OCI-LY1 (cell line): ENCODE measurements around the gene ZNF407.

Experiments used
- H2AFZ ChIP-seq: fragments of 200-600 bp; sonication (generic), shearing (Covaris generic); 2 replicates; pipeline ENCODE4 v1.6.0; 2014; ENCODE audit warnings: antibody characterized with exemption, mild to moderate bottlenecking, low read length
- H3F3A ChIP-seq: fragments of 200-600 bp; sonication (generic), shearing (Covaris generic); 2 replicates; pipeline ENCODE4 v1.6.0; 2014; ENCODE audit warnings: mild to moderate bottlenecking, antibody characterized with exemption, low read length, moderate library complexity; ENCODE audit not compliant: insufficient read depth
- H3K27ac ChIP-seq: fragments of 200-600 bp; sonication (generic); 2 replicates; pipeline ENCODE4 v1.5.1; 2014; ENCODE audit warnings: low read length, mixed run types, mild to moderate bottlenecking, low read depth; ENCODE audit not compliant: poor library complexity, severe bottlenecking
- H3K27me3 ChIP-seq: fragments of 200-600 bp; sonication (generic); 2 replicates; pipeline ENCODE4 v1.6.0; 2014; ENCODE audit warnings: antibody characterized with exemption, mild to moderate bottlenecking, low read length, moderate library complexity; ENCODE audit not compliant: insufficient read depth
- H3K36me3 ChIP-seq: fragments of 200-600 bp; sonication (generic); 2 replicates; pipeline ENCODE4 v1.6.1; 2014; ENCODE audit warnings: mild to moderate bottlenecking, antibody characterized with exemption, low read length, moderate library complexity, mixed read lengths; ENCODE audit not compliant: insufficient read depth
- H3K4me1 ChIP-seq: fragments of 200-600 bp; sonication (generic); 2 replicates; pipeline ENCODE4 v1.5.1; 2014; ENCODE audit warnings: mild to moderate bottlenecking, low read length, moderate library complexity; ENCODE audit not compliant: insufficient read depth, severe bottlenecking
- H3K4me2 ChIP-seq: fragments of 200-600 bp; sonication (generic), shearing (Covaris generic); 2 replicates; pipeline ENCODE4 v1.6.1; 2014; ENCODE audit warnings: low read length
- H3K4me3 ChIP-seq: fragments of 200-600 bp; sonication (generic); 2 replicates; pipeline ENCODE4 v1.5.1; 2014; ENCODE audit warnings: low read length, low read depth, mild to moderate bottlenecking, mixed read lengths; ENCODE audit not compliant: poor library complexity, severe bottlenecking
- H3K79me2 ChIP-seq: fragments of 200-600 bp; shearing (Covaris generic); 2 replicates; pipeline ENCODE4 v1.6.1; 2016; ENCODE audit warnings: mixed run types, low read length, mixed read lengths; ENCODE audit not compliant: insufficient read depth
- H3K9ac ChIP-seq: fragments of 200-600 bp; sonication (generic), shearing (Covaris generic); 2 replicates; pipeline ENCODE4 v1.6.1; 2014; ENCODE audit warnings: mild to moderate bottlenecking, low read length, mixed read lengths
- H3K9me2 ChIP-seq: fragments of 200-600 bp; sonication (generic), shearing (Covaris generic); 2 replicates; pipeline ENCODE4 v1.6.1; 2014; ENCODE audit warnings: low read depth, mild to moderate bottlenecking, low read length, mixed read lengths
- H3K9me3 ChIP-seq: fragments of 200-600 bp; shearing (Covaris generic); 2 replicates; pipeline ENCODE4 v1.6.1; 2014; ENCODE audit warnings: low read length, mixed read lengths
- H4K20me1 ChIP-seq: fragments of 200-600 bp; sonication (generic), shearing (Covaris generic); 2 replicates; pipeline ENCODE4 v1.6.0; 2016; ENCODE audit warnings: mild to moderate bottlenecking, low read length; ENCODE audit not compliant: insufficient read depth
- EZH2 ChIP-seq: fragments of 200-600 bp; sonication (generic), shearing (Covaris generic); IDR thresholded peaks from 2 replicates; pipeline ENCODE4 v1.8.0; 2017; ENCODE audit warnings: borderline replicate concordance, mixed run types, mild to moderate bottlenecking, antibody characterized with exemption, low read length, moderate library complexity, mixed read lengths
- TF ChIP-seq, protein P1 (sequence below): fragments of 200-600 bp; sonication (generic), shearing (Covaris generic); IDR thresholded peaks from 2 replicates; pipeline ENCODE4 v1.5.1; 2017; ENCODE audit warnings: mild to moderate bottlenecking, antibody characterized with exemption, low read length, moderate library complexity, mixed read lengths

ZNF407 gene

DNA sequence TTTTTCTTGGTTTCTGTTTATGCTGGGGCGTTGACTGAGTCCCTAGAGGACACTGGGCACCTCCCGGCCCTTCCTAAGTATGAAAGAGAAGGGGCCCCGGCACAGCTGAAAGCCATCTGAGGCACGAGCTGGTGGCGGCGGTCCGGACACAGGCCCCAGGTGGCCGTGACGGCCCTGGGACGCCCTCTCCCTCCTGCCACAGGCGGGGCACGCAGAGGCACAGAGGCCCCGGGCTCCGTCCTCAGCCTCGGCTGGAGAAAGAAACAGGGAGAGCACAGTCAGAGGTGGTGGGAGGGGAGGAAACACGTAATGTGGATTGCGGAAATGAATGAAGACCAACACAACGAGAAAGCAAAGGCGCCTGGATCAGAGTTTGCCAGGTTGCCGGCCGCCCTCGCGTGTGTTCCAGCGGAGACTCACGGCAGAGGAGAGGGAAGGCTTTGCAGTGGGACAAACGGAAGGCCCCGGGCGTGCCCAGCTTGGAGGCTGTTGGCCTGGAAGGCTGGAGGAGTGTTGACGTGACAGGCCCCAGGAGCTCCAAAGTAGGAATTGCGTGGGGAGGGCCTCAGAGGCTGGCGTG lies 492.2 kb downstream of the ZNF407 start:
- no peaks in the 10 kb centered on the region for H3F3A ChIP-seq
- H3K9me2 ChIP-seq, result no peaks in the 10 kb centered on the region
- H3K36me3 ChIP-seq, result no peaks in the 10 kb centered on the region
- no peak overlapping the region for H3K4me2 ChIP-seq
- no peaks in the 10 kb centered on the region for H3K27me3 ChIP-seq
- no peak overlapping the region for H3K4me3 ChIP-seq
- no peaks in the 10 kb centered on the region for H3K79me2 ChIP-seq
- no peak for TF ChIP-seq EZH2
- TF ChIP-seq, protein P1, sequence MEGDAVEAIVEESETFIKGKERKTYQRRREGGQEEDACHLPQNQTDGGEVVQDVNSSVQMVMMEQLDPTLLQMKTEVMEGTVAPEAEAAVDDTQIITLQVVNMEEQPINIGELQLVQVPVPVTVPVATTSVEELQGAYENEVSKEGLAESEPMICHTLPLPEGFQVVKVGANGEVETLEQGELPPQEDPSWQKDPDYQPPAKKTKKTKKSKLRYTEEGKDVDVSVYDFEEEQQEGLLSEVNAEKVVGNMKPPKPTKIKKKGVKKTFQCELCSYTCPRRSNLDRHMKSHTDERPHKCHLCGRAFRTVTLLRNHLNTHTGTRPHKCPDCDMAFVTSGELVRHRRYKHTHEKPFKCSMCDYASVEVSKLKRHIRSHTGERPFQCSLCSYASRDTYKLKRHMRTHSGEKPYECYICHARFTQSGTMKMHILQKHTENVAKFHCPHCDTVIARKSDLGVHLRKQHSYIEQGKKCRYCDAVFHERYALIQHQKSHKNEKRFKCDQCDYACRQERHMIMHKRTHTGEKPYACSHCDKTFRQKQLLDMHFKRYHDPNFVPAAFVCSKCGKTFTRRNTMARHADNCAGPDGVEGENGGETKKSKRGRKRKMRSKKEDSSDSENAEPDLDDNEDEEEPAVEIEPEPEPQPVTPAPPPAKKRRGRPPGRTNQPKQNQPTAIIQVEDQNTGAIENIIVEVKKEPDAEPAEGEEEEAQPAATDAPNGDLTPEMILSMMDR, result no peak
- H3K9me3 ChIP-seq, result no peaks in the 10 kb centered on the region
- H3K4me1 ChIP-seq, result no peaks in the 10 kb centered on the region
- no peak overlapping the region for H3K27ac ChIP-seq
- H4K20me1 ChIP-seq, result no peaks in the 10 kb centered on the region
- H2AFZ ChIP-seq, result no peak overlapping the region
- H3K9ac ChIP-seq, result no peak overlapping the region

- Histone ChIP-seq H3K4me3 (no peak overlapping the region), H3K9me3 (no peaks in the 10 kb centered on the region), H3K27ac (no peak overlapping the region), H3K9ac (no peak overlapping the region), H3K4me1 (no peaks in the 10 kb centered on the region), H4K20me1 (no peaks in the 10 kb centered on the region), H3K9me2 (no peaks in the 10 kb centered on the region), H3K4me2 (no peak overlapping the region), H3F3A (no peaks in the 10 kb centered on the region), H2AFZ (no peak overlapping the region), H3K79me2 (no peaks in the 10 kb centered on the region), H3K36me3 (no peaks in the 10 kb centered on the region), H3K27me3 (no peaks in the 10 kb centered on the region)
- no peak for TF ChIP-seq EZH2
- TF ChIP-seq, protein P1, result no peak
Measured at GRCh38 chr18:75090336-75090735, 492.7 kb downstream of the ZNF407 start.

GRCh38 chr18:75097491-75098225 lies 500.0 kb downstream of the ZNF407 start:
- no peak overlapping the region for H3K9ac ChIP-seq
- no peak overlapping the region for H3K27ac ChIP-seq
- no peaks in the 10 kb centered on the region for H3F3A ChIP-seq
- H3K79me2 ChIP-seq, result no peaks in the 10 kb centered on the region
- no peaks in the 10 kb centered on the region for H3K27me3 ChIP-seq
- no peaks in the 10 kb centered on the region; the same call in 1 of the 2 replicates for H3K36me3 ChIP-seq
- H3K4me1 ChIP-seq, result no peaks in the 10 kb centered on the region
- H4K20me1 ChIP-seq, result no peaks in the 10 kb centered on the region
- no peaks in the 10 kb centered on the region for H3K9me2 ChIP-seq
- no peak overlapping the region for H2AFZ ChIP-seq
- H3K4me2 ChIP-seq, result no peak overlapping the region
- no peak for TF ChIP-seq EZH2
- TF ChIP-seq, protein P1, result no peak
- H3K9me3 ChIP-seq, result peaks cover 4% of the 10 kb centered on the region; the same call in 1 of the 2 replicates
- no peak overlapping the region for H3K4me3 ChIP-seq
